ENCODE data around the gene SOBP.

SOBP gene

GRCh38 chr6:107567643-107568042 is 77.7 kb downstream of the SOBP start:
- Histone ChIP-seq H3K9ac (no peak overlapping the region), H4K20me1 (ENCODE audit: insufficient read depth) (no peaks in the 10 kb centered on the region), H3K4me1 (ENCODE audit: low read depth, poor library complexity, severe bottlenecking) (no peaks in the 10 kb centered on the region), H3K36me3 (ENCODE audit: insufficient read depth) (no peaks in the 10 kb centered on the region), H3K79me2 (ENCODE audit: insufficient read depth, low read depth) (no peaks in the 10 kb centered on the region), H3K4me3 (IDR thresholded peaks at IDR 0.05; ENCODE audit: insufficient read depth, low read depth, low read length) (no peak overlapping the region), H2AFZ (ENCODE audit: low read depth) (no peak overlapping the region), H3K27me3 (ENCODE audit: insufficient read depth, low read depth) (no peaks in the 10 kb centered on the region), H3K27ac (no peak overlapping the region), H3K4me2 (no peak overlapping the region)
- no peak for TF ChIP-seq CTCF (conservative IDR thresholded peaks at IDR 0.05; ENCODE audit: low read depth, low read length)

GRCh38 chr6:107569473-107569872 is 79.6 kb downstream of the SOBP start:
- Histone ChIP-seq H3K9ac (no peak overlapping the region), H3K4me1 (ENCODE audit: low read depth, poor library complexity, severe bottlenecking) (no peaks in the 10 kb centered on the region), H3K27ac (no peak overlapping the region), H3K36me3 (ENCODE audit: insufficient read depth) (no peaks in the 10 kb centered on the region), H3K79me2 (ENCODE audit: insufficient read depth, low read depth) (no peaks in the 10 kb centered on the region), H4K20me1 (ENCODE audit: insufficient read depth) (no peaks in the 10 kb centered on the region), H2AFZ (ENCODE audit: low read depth) (no peak overlapping the region), H3K4me3 (IDR thresholded peaks at IDR 0.05; ENCODE audit: insufficient read depth, low read depth, low read length) (no peak overlapping the region), H3K27me3 (ENCODE audit: insufficient read depth, low read depth) (no peaks in the 10 kb centered on the region), H3K4me2 (no peak overlapping the region)
- TF ChIP-seq CTCF (conservative IDR thresholded peaks at IDR 0.05; ENCODE audit: low read depth, low read length), result no peak

DNA sequence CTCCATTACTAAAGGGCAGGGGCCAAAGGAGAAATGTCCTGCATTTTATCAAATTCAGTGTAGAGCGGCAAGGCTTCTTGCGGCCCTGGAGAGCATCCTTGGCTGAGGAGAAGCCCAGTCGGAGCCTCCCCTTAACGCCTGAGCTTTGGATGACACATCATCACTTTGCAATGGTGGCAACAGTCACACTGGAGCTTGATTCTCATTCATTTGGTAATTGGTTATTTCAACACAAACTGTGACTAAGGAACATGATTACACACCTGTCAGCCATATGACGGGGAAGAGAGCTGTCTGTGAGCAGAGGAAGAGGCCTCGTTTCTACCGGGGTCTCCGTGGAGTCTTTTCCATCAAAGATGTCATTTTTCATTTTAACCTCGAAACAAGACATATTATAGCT is 81.4 kb downstream of the SOBP start:
- Histone ChIP-seq H3K79me2 (ENCODE audit: insufficient read depth, low read depth) (no peaks in the 10 kb centered on the region), H2AFZ (ENCODE audit: low read depth) (no peak overlapping the region), H4K20me1 (ENCODE audit: insufficient read depth) (no peaks in the 10 kb centered on the region), H3K27ac (no peak overlapping the region), H3K36me3 (ENCODE audit: insufficient read depth) (no peaks in the 10 kb centered on the region), H3K4me1 (ENCODE audit: low read depth, poor library complexity, severe bottlenecking) (no peaks in the 10 kb centered on the region), H3K27me3 (ENCODE audit: insufficient read depth, low read depth) (no peaks in the 10 kb centered on the region), H3K9ac (no peak overlapping the region), H3K4me3 (IDR thresholded peaks at IDR 0.05; ENCODE audit: insufficient read depth, low read depth, low read length) (no peak overlapping the region), H3K4me2 (no peak overlapping the region)
- TF ChIP-seq CTCF (conservative IDR thresholded peaks at IDR 0.05; ENCODE audit: low read depth, low read length), result no peak

DNA sequence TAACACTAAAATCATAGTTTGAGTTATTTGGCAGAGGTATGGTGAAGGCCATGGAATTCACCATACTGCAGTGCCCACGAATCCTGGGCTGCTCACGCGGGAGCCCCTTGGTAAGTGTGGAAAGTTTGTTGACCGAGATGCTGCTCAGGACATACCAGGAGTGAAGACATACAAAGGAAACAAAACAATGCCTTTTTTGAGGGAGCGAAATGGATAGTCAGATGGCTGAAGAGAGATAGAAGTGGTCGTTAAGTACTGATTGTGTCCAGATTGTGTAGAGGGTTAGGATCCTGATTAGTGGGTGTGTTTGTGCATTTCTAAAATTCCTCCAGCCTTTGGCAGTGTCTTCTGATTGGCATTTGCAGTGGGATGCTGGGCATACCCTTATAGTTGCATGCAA is 83.0 kb downstream of the SOBP start:
- Histone ChIP-seq H3K9ac (no peak overlapping the region), H3K36me3 (ENCODE audit: insufficient read depth) (no peaks in the 10 kb centered on the region), H4K20me1 (ENCODE audit: insufficient read depth) (no peaks in the 10 kb centered on the region), H3K27ac (no peak overlapping the region), H3K4me1 (ENCODE audit: low read depth, poor library complexity, severe bottlenecking) (no peaks in the 10 kb centered on the region), H3K27me3 (ENCODE audit: insufficient read depth, low read depth) (no peaks in the 10 kb centered on the region), H3K4me3 (IDR thresholded peaks at IDR 0.05; ENCODE audit: insufficient read depth, low read depth, low read length) (no peak overlapping the region), H3K79me2 (ENCODE audit: insufficient read depth, low read depth) (no peaks in the 10 kb centered on the region), H3K4me2 (no peak overlapping the region), H2AFZ (ENCODE audit: low read depth) (no peak overlapping the region)
- TF ChIP-seq CTCF (conservative IDR thresholded peaks at IDR 0.05; ENCODE audit: low read depth, low read length), result no peak

- no peak overlapping the region for H3K4me2 ChIP-seq
- H3K36me3 ChIP-seq (ENCODE audit: insufficient read depth), result no peaks in the 10 kb centered on the region
- no peaks in the 10 kb centered on the region for H4K20me1 ChIP-seq (ENCODE audit: insufficient read depth)
- H3K9ac ChIP-seq, result no peak overlapping the region
- no peak overlapping the region for H2AFZ ChIP-seq (ENCODE audit: low read depth)
- no peaks in the 10 kb centered on the region for H3K79me2 ChIP-seq (ENCODE audit: insufficient read depth, low read depth)
- no peak for TF ChIP-seq CTCF (conservative IDR thresholded peaks at IDR 0.05; ENCODE audit: low read depth, low read length)
- H3K4me1 ChIP-seq (ENCODE audit: low read depth, poor library complexity, severe bottlenecking), result no peaks in the 10 kb centered on the region
- no peak overlapping the region for H3K4me3 ChIP-seq (IDR thresholded peaks at IDR 0.05; ENCODE audit: insufficient read depth, low read depth, low read length)
- H3K27me3 ChIP-seq (ENCODE audit: insufficient read depth, low read depth), result no peaks in the 10 kb centered on the region
- H3K27ac ChIP-seq, result no peak overlapping the region
Observed at GRCh38 chr6:107574856-107575255, 84.9 kb downstream of the SOBP start.

Measured in KMS-11 (cell line).